ENCODE measurements around the gene RAB7A.

RAB7A gene

GRCh38 chr3:128855569-128855968 lies 129.6 kb downstream of the RAB7A start:
- DNase-seq: no peak

GRCh38 chr3:128858167-128858566 lies 132.2 kb downstream of the RAB7A start:
- DNase-seq: no peak

GRCh38 chr3:128859630-128860029 lies 133.6 kb downstream of the RAB7A start:
- DNase-seq: no peak

GRCh38 chr3:128861491-128861890 lies 135.5 kb downstream of the RAB7A start:
- no peak for DNase-seq

GRCh38 chr3:128863560-128863959 lies 137.6 kb downstream of the RAB7A start:
- DNase-seq: no peak
